Activated naive CD4-positive, alpha-beta T cell (primary cell): ENCODE data around the gene USP32.
"Not testable (repeated sequence)": the region's sequence is repeated elsewhere in the genome, so short reads cannot be mapped to it uniquely, and the experiment has no call there.

Experiments used
- DNase-seq, 4 experiments: peaks; one replicate each; lab custom pipeline; 2025; lab: John Stamatoyannopoulos, UW

The USP32 gene

DNA sequence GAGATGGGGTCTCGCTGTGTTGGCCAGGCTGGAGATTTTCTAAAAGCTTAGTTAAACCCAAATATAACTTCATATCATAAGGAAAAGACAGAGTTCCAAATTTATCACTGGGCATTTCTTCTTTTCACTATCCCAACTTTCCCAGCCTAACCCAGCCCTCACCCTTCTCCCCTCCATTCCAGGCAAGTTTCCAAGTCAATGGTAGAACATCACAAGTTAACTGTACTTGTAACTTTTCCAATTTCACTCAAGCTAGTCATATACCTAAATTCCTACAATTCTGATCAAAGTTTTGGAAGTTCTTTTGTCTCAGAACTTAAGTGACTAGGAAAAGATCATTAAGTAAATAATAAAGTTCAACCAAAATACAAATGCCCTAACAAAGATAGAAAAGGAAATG lies 61.2 kb downstream of the USP32 start:
- DNase-seq, result no peak

GRCh38 chr17:60328679-60329078 lies 63.3 kb downstream of the USP32 start:
- no peak for DNase-seq

DNA sequence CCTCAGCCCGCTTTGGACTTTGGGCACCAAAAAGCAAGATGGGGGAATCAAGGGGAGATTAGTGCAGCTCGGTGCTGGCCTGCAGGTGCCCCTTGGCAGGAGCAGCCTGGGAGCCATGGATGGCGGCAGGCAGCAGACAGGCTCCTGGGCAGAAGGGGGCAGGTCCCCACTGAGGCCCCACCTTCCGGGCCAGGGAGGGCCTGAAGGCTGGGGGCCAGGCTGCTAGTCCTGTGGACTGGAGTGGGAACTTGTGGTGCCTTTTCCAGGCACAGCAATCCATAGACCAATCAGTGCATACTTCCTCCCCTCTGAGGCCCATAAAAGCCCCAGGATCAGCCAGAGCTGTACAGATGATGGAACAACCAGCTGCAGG lies 64.0 kb downstream of the USP32 start:
- no peak for DNase-seq

- DNase-seq, result no peak
Observed at GRCh38 chr17:60327134-60327900, 64.6 kb downstream of the USP32 start.

DNA sequence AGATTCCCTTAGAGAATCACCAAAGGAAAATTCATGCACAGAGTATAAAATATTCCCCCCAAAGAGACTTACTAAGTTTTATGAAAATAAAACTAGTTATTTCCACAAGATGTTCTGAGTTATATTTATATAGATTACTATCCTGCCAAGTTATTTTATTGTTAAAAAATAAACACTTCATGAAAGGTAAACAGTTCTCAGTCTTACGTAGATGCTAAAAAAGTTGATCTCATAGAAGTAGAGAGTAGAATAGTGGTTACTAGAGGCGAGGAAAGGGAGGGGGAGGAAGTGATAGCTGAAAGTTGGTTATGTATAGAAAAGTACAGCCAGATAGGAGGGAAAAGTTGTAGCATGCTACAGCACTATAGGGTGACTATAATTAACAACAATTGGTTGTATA lies 65.2 kb downstream of the USP32 start:
- DNase-seq, result no peak

GRCh38 chr17:60325730-60326524 lies 66.0 kb downstream of the USP32 start:
- DNase-seq, result no peak

DNA sequence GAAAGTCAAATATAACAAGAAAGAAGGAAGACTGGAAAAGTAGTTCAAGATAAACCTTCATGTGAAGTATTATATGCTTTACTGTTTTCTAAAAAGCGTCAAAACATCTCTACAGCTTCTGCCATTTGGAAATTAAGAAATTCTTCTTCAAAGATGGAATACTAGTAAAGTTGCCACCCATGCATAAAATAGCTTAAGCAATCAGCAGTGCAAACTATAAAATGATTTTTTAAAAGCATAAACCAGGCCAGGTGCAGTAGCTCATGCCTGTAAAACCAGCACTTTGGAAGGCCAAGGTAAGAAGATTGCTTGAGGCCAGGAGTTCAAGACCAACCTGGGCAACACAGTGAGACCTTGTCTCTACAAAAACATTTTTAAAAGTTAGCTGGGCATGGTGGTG lies 68.2 kb downstream of the USP32 start:
- no peak for DNase-seq

DNA sequence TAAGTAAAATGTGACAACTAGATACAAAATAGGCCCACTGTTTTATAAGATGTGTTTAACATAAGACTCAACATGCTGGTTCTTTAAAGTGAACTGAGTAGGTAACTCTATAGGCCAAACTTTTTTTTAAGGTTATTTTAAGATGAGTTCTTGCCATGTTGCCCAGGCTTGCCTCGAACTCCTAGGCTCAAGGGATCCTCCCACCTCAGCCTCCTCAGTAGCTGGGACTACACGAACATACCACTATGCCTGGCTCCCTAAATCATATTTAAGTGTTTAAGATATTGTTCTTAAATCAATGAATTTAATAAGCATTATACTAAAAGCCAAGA lies 69.9 kb downstream of the USP32 start:
- DNase-seq, result no peak

GRCh38 chr17:60321336-60322055 lies 70.4 kb downstream of the USP32 start:
- DNase-seq, result no peak

DNA sequence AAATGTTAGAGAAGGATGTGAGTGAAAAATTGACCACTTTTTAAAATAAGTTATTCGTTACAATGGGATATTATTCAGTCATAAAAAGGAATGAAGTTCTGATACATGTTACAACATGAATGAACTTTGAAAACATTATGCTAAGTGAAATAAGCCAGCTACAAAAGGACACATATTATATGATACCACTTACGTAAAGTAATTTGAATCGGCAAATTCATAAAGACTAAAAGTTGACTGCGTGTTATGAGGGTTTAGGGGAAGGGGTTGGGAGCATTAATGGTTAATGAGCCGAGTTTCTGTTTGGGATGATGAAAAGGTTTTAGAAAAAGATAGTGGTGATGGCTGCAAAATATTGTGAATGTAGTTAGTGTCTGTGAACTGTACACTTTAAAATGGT lies 73.1 kb downstream of the USP32 start:
- DNase-seq, result no peak

- DNase-seq, result no peak
Observed at GRCh38 chr17:60318326-60318725, 73.6 kb downstream of the USP32 start.

GRCh38 chr17:60315650-60316049 lies 76.3 kb downstream of the USP32 start:
- DNase-seq, result no peak

DNA sequence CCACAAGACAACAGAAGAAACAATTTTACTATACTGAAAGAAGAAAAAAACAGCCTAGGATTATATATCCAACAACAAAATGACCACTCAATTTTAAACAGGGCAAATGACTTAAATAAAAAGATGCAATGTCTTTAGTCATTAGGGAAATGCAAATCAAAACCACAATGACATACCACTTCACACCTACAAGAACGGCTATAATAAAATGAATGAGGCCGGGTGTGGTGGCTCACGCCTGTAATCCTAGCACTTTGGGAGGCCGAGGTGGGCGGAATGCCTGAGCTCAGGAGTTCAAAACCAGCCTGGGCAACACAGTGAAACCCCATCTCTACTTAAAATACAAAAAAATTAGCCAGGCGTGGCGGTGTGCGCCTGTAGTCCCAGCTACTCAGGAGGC lies 77.0 kb downstream of the USP32 start:
- DNase-seq, result not testable (repeated sequence)

DNA sequence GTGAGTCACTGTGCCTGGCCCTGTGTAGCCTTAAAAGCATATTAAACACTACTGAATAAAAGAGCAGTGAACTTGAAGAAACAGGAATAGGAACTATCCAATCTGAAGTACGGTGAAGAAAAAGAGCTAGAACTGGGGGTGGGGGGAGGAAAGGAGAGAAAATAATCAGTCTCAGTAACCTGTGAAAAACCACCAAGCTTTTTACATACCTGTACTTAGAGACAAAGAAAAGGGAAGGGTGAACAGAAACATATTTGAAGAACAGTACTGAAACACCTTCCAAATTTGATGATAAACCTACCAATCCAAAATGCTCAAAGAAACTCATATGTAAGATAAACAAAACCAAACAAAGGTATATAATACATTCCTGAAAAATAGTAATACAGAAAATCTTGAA lies 77.5 kb downstream of the USP32 start:
- DNase-seq, result no peak

- no peak for DNase-seq
Observed at GRCh38 chr17:60311936-60312335, 80.0 kb downstream of the USP32 start.

DNA sequence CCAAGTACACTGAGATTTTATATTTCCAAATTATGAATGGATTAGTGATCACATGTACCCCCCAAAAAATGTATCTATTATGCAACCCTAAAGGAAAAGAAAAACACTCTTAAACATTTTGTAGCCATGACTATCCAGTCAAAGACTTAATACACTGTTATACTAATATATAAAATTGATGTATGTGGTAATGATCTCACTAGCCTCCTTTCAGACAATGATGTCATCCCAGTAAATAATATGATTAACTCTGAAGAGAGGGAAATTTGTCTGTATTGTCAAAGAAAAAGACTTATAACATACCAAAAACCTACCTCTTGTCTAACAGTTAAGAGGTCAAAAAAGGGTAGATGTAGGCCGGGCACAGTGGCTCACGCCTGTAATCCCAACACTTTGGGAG lies 80.7 kb downstream of the USP32 start:
- DNase-seq, result no peak

DNA sequence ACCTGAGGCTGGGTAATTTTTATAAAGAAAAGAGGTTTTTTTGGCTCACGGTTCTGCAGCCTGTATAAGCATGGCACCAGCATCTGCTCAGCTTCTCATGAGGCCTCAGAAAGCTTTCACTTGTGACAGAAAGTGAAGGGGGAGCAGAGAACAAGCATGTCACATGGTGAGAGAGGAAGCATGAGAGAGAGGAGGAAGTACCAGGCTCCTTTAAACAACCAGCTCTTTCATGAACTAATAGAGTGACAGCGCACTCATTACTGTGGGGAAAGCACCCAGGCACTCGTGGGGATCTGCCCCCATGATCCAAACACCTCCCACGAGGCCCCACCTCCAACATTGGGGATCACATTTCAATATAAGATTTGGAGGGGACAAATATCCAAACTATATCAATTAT lies 86.8 kb downstream of the USP32 start:
- no peak for DNase-seq

- no peak for DNase-seq
Observed at GRCh38 chr17:60304502-60304901, 87.4 kb downstream of the USP32 start.

GRCh38 chr17:60303406-60304099 lies 88.4 kb downstream of the USP32 start:
- DNase-seq, result no peak

DNA sequence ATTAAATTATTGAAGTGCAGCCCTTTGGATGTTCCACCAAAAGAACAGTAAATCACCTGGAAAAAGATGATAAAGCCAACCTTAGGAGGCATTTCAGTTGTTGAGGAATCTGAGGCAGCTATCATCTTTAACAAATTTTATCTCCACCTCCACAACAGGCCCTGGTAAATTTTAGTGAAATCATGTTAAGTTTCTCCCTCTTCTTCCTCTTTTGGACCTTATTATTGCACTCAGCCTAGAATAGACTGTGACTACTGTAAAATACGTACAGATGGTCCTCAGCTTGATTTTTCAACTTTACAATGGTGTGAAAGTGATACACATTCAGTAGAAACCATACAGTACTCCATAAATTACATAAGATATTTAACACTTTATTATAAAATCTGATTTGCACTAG lies 90.3 kb downstream of the USP32 start:
- no peak for DNase-seq

DNA sequence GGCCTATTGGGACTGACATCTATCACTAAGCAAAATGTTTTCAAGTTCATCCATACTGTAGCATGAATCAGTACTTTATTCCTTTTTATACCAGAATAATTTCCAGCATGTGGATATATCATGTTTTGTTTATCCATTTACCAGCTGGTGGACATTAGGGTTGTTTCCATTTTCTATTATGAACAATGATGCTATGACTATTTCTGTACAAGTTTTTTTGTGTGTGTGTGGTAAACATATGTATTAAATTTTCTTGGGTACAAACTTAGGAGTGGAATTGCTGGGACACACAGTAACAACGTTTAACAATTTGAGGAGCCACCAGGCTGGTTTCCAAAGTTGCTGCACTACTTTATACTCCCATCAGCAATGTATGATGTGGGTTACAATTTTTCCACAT lies 91.0 kb downstream of the USP32 start:
- no peak for DNase-seq

DNA sequence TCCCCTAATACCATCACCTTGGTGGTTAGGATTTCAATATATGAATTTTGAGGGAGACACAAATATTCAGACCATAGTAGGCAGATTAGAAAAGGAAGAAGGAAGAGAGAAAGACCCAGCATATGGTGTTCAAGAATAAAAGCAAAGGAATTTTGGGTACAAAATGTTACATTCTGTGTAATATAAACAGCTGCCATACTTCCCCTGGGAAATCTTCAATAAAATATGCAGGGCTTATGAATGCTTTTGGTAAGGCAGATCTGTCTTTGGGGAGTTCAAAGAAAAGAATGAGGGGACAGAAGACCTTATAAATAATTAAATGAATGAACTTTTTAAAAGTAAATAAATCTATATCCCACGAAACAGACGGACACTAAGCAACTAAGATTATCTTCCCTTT lies 91.9 kb downstream of the USP32 start:
- DNase-seq, result no peak
